Measurements from ENCODE around the gene AP3S2. TPM values are rescaled to one million over a fixed set of nuclear protein-coding genes. Genes with fewer than 3 reads are reported as not detected.
A peak's percentile ranks its signal among the peaks of the same experiment; 100 is the strongest.

Gene AP3S2
- total and polyA plus RNA-seq, 2 of the 13 experiments (the other 11 are each of a cell fraction or from before 2014, with no cell fraction given), result 17.6 to 44.4 TPM

DNA sequence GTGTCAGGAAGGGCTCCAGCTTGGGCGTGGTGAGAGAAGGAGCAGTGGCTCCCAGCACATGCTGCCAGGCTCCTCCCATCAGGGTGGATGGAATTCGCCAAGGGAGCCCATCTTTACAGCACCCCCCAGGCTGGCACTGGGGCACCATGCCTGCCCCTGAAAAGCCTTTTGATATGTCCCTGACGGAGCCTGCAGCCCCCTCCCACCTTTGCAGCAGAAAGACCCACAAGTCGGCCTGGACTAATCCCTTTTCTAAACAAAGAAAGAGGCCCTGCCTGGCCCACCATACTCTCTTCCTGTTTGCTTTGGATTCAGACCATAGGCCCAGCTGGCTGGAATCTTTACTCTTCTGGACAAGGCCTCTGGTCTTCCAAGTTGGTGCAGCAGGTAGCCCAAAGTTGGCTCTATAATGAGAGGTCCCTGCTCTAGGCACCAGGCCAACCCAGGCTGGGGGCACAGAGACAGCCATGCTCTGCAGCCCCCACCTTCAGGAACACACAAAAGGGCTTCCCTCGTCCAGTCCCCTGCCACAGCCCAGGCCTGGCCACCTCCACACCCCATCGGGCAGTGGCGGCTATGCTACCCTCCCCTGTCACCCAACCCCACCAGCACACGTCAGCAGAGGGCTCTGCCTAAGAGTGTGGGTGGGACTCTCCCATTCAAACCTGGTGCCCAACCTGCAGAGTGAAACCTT lies 84.6 kb downstream of the AP3S2 start (continued):
- TF ChIP-seq AFF4 (CRISPR knock-in tag; IDR thresholded peaks at IDR 0.05) (no peak; the same call in 1 of the 2 replicates), GATAD2A (CRISPR knock-in tag; IDR thresholded peaks at IDR 0.05) (peak; percentile 90), TFDP1 (CRISPR knock-in tag; IDR thresholded peaks at IDR 0.05; ENCODE audit: borderline replicate concordance) (no peak), ZNF782 (CRISPR knock-in tag; IDR thresholded peaks at IDR 0.05; ENCODE audit: borderline replicate concordance) (peak; percentile 72; the same call in 1 of the 2 replicates), USF2 (IDR thresholded peaks at IDR 0.05; ENCODE audit: low read depth, low read length) (no peak), USF2 (CRISPR knock-in tag; IDR thresholded peaks at IDR 0.05; ENCODE audit: borderline replicate concordance) (no peak), ZC3H13 (CRISPR knock-in tag; IDR thresholded peaks at IDR 0.05) (peak; percentile 67; the same call in 1 of the 2 replicates), HOXD1 (CRISPR knock-in tag; IDR thresholded peaks at IDR 0.05) (0 out of 2 replicates have a peak, but pooled peaks have one; percentile 24), SMAD1 (CRISPR knock-in tag; IDR thresholded peaks at IDR 0.05; ENCODE audit: borderline replicate concordance, low read depth) (0 out of 2 replicates have a peak, but pooled peaks have one; percentile 14), MIXL1 (CRISPR knock-in tag; IDR thresholded peaks at IDR 0.05) (peak; percentile 21; the same call in 1 of the 2 replicates), SOX6 (IDR thresholded peaks at IDR 0.05) (no peak), SOX6 (CRISPR knock-in tag; IDR thresholded peaks at IDR 0.05) (peak; percentile 90), SRSF1 (optimal IDR thresholded peaks at IDR 0.05; ENCODE audit: low read depth, low read length) (peak; percentile 88), ZNF691 (CRISPR knock-in tag; IDR thresholded peaks at IDR 0.05; ENCODE audit: borderline replicate concordance, low read depth) (peak; percentile 45; the same call in 1 of the 2 replicates), LCORL (IDR thresholded peaks at IDR 0.05) (no peak), LCORL (CRISPR knock-in tag; IDR thresholded peaks at IDR 0.05) (peak; percentile 93), ZSCAN31 (CRISPR knock-in tag; IDR thresholded peaks at IDR 0.05; ENCODE audit: low read depth) (peak; percentile 83; the same call in 1 of the 2 replicates)
- TF ChIP-seq, protein P1, sequence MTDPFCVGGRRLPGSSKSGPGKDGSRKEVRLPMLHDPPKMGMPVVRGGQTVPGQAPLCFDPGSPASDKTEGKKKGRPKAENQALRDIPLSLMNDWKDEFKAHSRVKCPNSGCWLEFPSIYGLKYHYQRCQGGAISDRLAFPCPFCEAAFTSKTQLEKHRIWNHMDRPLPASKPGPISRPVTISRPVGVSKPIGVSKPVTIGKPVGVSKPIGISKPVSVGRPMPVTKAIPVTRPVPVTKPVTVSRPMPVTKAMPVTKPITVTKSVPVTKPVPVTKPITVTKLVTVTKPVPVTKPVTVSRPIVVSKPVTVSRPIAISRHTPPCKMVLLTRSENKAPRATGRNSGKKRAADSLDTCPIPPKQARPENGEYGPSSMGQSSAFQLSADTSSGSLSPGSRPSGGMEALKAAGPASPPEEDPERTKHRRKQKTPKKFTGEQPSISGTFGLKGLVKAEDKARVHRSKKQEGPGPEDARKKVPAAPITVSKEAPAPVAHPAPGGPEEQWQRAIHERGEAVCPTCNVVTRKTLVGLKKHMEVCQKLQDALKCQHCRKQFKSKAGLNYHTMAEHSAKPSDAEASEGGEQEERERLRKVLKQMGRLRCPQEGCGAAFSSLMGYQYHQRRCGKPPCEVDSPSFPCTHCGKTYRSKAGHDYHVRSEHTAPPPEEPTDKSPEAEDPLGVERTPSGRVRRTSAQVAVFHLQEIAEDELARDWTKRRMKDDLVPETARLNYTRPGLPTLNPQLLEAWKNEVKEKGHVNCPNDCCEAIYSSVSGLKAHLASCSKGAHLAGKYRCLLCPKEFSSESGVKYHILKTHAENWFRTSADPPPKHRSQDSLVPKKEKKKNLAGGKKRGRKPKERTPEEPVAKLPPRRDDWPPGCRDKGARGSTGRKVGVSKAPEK (CRISPR knock-in tag; IDR thresholded peaks at IDR 0.05; ENCODE audit: borderline replicate concordance), result no peak

All from HepG2 (cell line).